Gastroesophageal sphincter (tissue), 4 donors: Measurements from ENCODE around the gene SETD7. TPM values are rescaled to one million over a fixed set of nuclear protein-coding genes. Genes with fewer than 3 reads are reported as not detected.

ENCODE experiments used
- ATAC-seq: fragments of 150-250 bp; one replicate; pipeline ENCODE4 v1.9.1; 2016; ENCODE audit warnings: mild to moderate bottlenecking, moderate library complexity
- H3K27ac ChIP-seq, 4 donors: fragments of 200-600 bp; sonication (generic) in 3 of 4; 1 replicate in 3 of 4; 2 replicates in 1 of 4; pipeline ENCODE4 v1.5.1; 2016 to 2019
- H3K27me3 ChIP-seq: fragments of 200-600 bp; sonication (generic); one replicate; pipeline ENCODE4 v1.5.1; 2019
- H3K36me3 ChIP-seq, 2 donors: fragments of 200-600 bp; sonication (generic); one replicate each; pipeline ENCODE4 v1.5.1; 2019; ENCODE audit warnings: control low read depth in 1 of 2
- H3K4me1 ChIP-seq, 3 donors: fragments of 200-600 bp; sonication (generic); 1 replicate in 2 of 3; 2 replicates in 1 of 3; pipeline ENCODE4 v1.5.1; 2016 to 2019; ENCODE audit warnings: control low read depth in 2 of 3
- H3K4me3 ChIP-seq, 2 donors: fragments of 200-600 bp; sonication (generic); one replicate each; pipeline ENCODE4 v1.5.1; 2019; ENCODE audit warnings: mild to moderate bottlenecking in 1 of 2, moderate library complexity in 1 of 2
- H3K9me3 ChIP-seq, 3 donors: fragments of 200-600 bp; sonication (generic); one replicate each; pipeline ENCODE4 v1.5.1; 2017 to 2019; ENCODE audit warnings: control low read depth in 2 of 3
- EP300 ChIP-seq: sonication (generic); formaldehyde crosslinking; IDR thresholded peaks from one replicate; pipeline ENCODE4 v1.6.1; 2017; ENCODE audit warnings: antibody characterized with exemption, mild to moderate bottlenecking
- POLR2A ChIP-seq, 2 donors: fragments of 450-650 bp; IDR thresholded peaks; one replicate each; pipeline ENCODE4 v1.6.1; 2017; ENCODE audit warnings: antibody characterized with exemption in 2 of 2, mild to moderate bottlenecking in 2 of 2, moderate library complexity in 1 of 2
- POLR2AphosphoS5 ChIP-seq: sonication (generic); formaldehyde crosslinking; IDR thresholded peaks from one replicate; pipeline ENCODE4 v1.6.1; 2017; ENCODE audit warnings: antibody characterized with exemption
- WGBS, 2 donors: methylation state at CpG; one replicate each; pipeline ENCODE4 v1.1.5; 2018; ENCODE audit warnings: low coverage in 1 of 2; 5-methylcytosine and 5-hydroxymethylcytosine counted together
- total RNA-seq, 4 donors: library from RNA; depleted of rRNA; stranded (reverse); fragments of >200 nt; gene quantifications; one replicate each; pipeline ENCODE4 v1.1.0, GENCODE V29; 2016
- TF ChIP-seq, protein P1 (sequence below), 4 experiments: fragments of 200-600 bp in 2 of 4; fragments of 450-650 bp in 2 of 4; sonication (generic) in 1 of 4; IDR thresholded peaks; one replicate each; pipeline ENCODE4 v1.5.1; 2017 to 2019; ENCODE audit warnings: antibody characterized with exemption in 4 of 4, mild to moderate bottlenecking in 2 of 4, moderate library complexity in 2 of 4

The SETD7 gene
- total RNA-seq, 4 donors from 2014 or later: 72.7 to 92.2 (median 88.3) TPM

DNA sequence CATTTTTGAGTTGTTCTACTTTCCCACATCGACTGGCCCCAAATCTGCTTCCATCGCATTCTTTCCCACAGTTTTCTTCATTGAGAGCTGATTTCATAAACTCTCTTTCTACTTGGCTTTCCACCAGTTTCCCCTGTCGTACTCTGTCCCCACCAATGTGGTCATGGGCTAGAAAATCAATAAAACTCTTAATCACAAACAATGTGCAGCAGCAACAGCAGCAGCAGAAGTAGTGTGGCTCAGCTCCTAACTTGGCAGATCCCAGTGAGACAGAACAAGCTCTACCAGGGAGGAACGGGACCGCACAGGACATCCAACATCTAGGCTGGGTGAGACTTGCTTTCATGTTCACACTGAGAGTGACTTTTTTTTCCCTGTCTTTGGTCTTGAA is 3.1 kb upstream of the SETD7 start:
- Histone ChIP-seq H3K36me3 (no peaks in the 10 kb centered on the region), H3K4me3 (no peak overlapping the region), H3K4me1 (peaks cover 0 to 29% (median under 1%) of the 10 kb centered on the region in 3 donors), H3K27ac (peak overlapping the region in 2 of 4 donors; percentile 7 to 27), H3K27me3 (no peaks in the 10 kb centered on the region), H3K9me3 (no peaks in the 10 kb centered on the region)
- ATAC-seq: no peak
- TF ChIP-seq, protein P1, sequence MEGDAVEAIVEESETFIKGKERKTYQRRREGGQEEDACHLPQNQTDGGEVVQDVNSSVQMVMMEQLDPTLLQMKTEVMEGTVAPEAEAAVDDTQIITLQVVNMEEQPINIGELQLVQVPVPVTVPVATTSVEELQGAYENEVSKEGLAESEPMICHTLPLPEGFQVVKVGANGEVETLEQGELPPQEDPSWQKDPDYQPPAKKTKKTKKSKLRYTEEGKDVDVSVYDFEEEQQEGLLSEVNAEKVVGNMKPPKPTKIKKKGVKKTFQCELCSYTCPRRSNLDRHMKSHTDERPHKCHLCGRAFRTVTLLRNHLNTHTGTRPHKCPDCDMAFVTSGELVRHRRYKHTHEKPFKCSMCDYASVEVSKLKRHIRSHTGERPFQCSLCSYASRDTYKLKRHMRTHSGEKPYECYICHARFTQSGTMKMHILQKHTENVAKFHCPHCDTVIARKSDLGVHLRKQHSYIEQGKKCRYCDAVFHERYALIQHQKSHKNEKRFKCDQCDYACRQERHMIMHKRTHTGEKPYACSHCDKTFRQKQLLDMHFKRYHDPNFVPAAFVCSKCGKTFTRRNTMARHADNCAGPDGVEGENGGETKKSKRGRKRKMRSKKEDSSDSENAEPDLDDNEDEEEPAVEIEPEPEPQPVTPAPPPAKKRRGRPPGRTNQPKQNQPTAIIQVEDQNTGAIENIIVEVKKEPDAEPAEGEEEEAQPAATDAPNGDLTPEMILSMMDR (IDR thresholded peaks at IDR 0.05): no peak
- WGBS, 2 donors: 25 to 53% methylated on average over 4 to 5 of the region's 5 CpGs

DNA sequence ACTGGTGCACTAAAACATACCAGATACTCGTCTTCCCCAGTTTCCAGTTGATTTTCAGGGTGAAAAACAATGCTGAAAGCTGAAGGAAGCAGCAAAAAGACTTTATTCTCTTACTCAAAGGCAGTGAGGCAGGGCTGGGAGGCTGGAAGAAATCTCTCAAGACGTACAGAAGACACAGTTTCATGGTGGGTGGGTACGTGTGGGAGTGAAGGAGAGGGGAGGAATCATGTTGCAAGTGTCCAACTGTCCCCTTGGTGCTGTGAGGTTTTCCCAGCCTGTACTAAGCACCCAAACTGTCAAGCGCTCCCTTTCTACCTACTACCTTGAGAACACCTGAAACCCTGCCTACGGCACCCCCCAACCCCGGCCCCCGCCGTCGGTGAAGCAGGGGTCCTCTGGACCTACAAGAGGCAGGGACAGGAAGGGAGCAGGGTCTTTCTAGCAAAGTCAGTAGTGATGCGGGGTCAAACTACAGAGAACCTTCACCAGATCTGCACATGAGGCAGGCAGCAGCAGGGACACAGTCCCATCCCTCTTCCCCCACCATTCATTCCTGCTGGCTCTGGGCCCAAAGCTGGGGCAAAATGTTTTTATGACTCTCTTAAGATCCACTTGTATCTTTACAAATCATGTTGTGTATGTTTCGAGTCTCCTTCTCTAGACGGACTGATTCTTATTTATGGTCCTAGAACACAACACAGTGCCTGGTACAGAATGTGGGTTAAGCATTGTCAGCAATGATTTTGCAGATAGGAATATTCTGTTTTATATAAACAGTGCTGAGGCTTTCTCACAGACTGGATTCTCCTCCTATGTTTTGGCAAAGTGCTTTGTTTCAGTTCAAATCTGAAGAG is 2.4 kb upstream of the SETD7 start:
- H3K9me3 ChIP-seq: no peaks in the 10 kb centered on the region
- peak overlapping the region in 2 of 4 donors; percentile 7 to 27 for H3K27ac ChIP-seq
- H3K36me3 ChIP-seq: no peaks in the 10 kb centered on the region
- WGBS, 2 donors: 75 to 80% methylated on average over 3 to 4 of the region's 12 CpGs
- H3K27me3 ChIP-seq: no peaks in the 10 kb centered on the region
- TF ChIP-seq POLR2AphosphoS5: no peak
- TF ChIP-seq EP300: no peak
- TF ChIP-seq, protein P1 (IDR thresholded peaks at IDR 0.05): no peak
- TF ChIP-seq POLR2A (IDR thresholded peaks at IDR 0.05): no peak
- peaks cover under 1 to 35% (median 7%) of the 10 kb centered on the region in 3 donors for H3K4me1 ChIP-seq
- H3K4me3 ChIP-seq: no peak overlapping the region
- no peak for ATAC-seq

- TF ChIP-seq POLR2AphosphoS5 (no peak), POLR2A (IDR thresholded peaks at IDR 0.05) (no peak), EP300 (no peak)
- TF ChIP-seq, protein P1 (IDR thresholded peaks at IDR 0.05): no peak
Observed at GRCh38 chr4:139557556-139558110, 1.6 kb upstream of the SETD7 start.

DNA sequence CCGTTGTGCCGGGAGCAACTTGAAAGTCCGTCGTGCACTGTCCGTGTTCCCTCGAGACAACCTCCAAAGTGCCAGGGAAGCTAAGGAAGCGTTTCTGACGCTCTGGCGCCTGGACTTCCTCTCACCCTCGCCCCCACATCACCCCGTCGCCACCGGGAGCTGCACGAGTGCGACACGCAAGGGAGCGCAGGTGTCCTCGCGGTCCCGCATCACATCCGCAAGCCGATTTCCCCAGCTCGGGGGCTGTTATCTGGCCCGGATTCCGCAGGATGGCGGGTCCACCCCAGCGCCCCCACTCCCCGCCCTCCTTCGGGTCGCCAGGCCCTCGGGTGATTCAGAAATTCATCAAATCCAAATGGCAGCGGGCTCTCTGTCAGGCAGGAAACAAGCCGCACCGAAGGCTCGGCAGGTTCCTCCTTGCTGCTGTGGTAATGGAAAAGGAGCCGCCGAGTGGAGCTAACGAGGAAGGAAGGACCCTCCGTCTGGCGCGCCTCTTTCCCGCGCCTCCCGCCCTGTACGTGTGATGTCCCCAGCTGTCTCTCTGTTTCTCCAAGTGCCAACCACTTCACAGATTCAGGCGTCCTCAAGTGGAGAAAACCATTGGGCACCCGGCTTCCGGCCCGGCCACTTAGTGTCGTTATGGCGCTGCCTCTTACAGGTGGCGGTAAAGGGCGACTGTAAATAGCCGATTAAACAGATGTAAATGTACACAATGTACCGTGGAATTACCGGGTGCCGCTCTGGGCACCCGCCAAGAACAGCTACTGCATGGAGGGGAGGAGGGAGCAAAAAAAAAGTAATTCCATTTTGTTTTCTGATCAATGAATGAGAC is 921 bp upstream of the SETD7 start:
- WGBS, 2 donors: 0 to 12% methylated on average over 3 to 5 of the region's 58 CpGs
- Histone ChIP-seq H3K27me3 (no peaks in the 10 kb centered on the region), H3K4me3 (peak overlapping the region; percentile 62 to 95), H3K27ac (peak overlapping the region; percentile 94 to 98 (median 97)), H3K9me3 (no peaks in the 10 kb centered on the region), H3K36me3 (no peaks in the 10 kb centered on the region), H3K4me1 (peaks cover 2 to 51% (median 17%) of the 10 kb centered on the region in 3 donors)
- peak; percentile 13 for ATAC-seq
- TF ChIP-seq POLR2A (IDR thresholded peaks at IDR 0.05) (no peak), EP300 (no peak)
- TF ChIP-seq, protein P1 (IDR thresholded peaks at IDR 0.05): peak in 1 of 4 experiments; percentile 34

More at GRCh38 chr4:139557556-139558110, 1.6 kb upstream of the SETD7 start:
- Histone ChIP-seq H3K27ac (peak overlapping the region in 2 of 4 donors; percentile 96 to 98), H3K4me3 (peak overlapping the region; percentile 62 to 95), H3K4me1 (peaks cover 2 to 44% (median 14%) of the 10 kb centered on the region in 3 donors), H3K36me3 (no peaks in the 10 kb centered on the region), H3K27me3 (no peaks in the 10 kb centered on the region), H3K9me3 (no peaks in the 10 kb centered on the region)
- 37% methylated on average over 3 of the region's 3 CpGs; no CpG with 5 or more reads in 1 of the 2 donors for WGBS, 2 donors
- ATAC-seq: no peak
